HL-60 (cell line): Measurements from ENCODE around the gene ZNF283.

Experiments used
- CTCF ChIP-seq: IDR thresholded peaks from one replicate; pipeline ENCODE4 v1.5.1; 2011; ENCODE audit warnings: low read length, control low read depth, inconsistent platforms; ENCODE audit not compliant: insufficient read depth
- POLR2AphosphoS5 ChIP-seq: IDR thresholded peaks from 2 replicates; pipeline ENCODE4 v1.6.1; 2012; ENCODE audit warnings: low read depth
- REST ChIP-seq: IDR thresholded peaks from 2 replicates; pipeline ENCODE4 v1.6.1; 2012; ENCODE audit warnings: low read depth; ENCODE audit not compliant: insufficient replicate concordance

- no peak for TF ChIP-seq CTCF
- no peak for TF ChIP-seq POLR2AphosphoS5
- TF ChIP-seq REST = no peak
Observed at GRCh38 chr19:43786665-43787064, 40.5 kb upstream of the ZNF283 start.
